Uterus (tissue), 4 donors: Measurements from ENCODE around the gene PTPRN2. TPM values are rescaled to one million over a fixed set of nuclear protein-coding genes. Genes with fewer than 3 reads are reported as not detected.

Source experiments
- DNase-seq, 2 donors: peaks; one replicate each; pipeline ENCODE4 v3.0.0-alpha.2; 2019 to 2020
- H3K27ac ChIP-seq, 2 donors: fragments of 200-600 bp; sonication (generic); 1 replicate in 1 of 2; 2 replicates in 1 of 2; pipeline ENCODE4 v1.5.1; 2016 to 2018
- H3K27me3 ChIP-seq, 2 donors: fragments of 200-600 bp; sonication (generic); one replicate each; pipeline ENCODE4 v1.5.1; 2018 to 2019; ENCODE audit warnings: control low read depth in 1 of 2
- H3K36me3 ChIP-seq, 2 donors: fragments of 200-600 bp; sonication (generic); one replicate each; pipeline ENCODE4 v1.5.1; 2019; ENCODE audit warnings: control low read depth in 1 of 2
- H3K4me1 ChIP-seq, 2 donors: fragments of 200-600 bp; sonication (generic); one replicate each; pipeline ENCODE4 v1.5.1; 2018 to 2019; ENCODE audit warnings: control low read depth in 1 of 2
- H3K4me3 ChIP-seq, 2 donors: fragments of 200-600 bp; sonication (generic); 1 replicate in 1 of 2; 2 replicates in 1 of 2; pipeline ENCODE4 v1.5.1; 2018 to 2019; ENCODE audit warnings: mild to moderate bottlenecking in 1 of 2
- H3K9me3 ChIP-seq, 2 donors: fragments of 200-600 bp; sonication (generic); one replicate each; pipeline ENCODE4 v1.5.1; 2019; ENCODE audit warnings: control low read depth in 1 of 2
- POLR2A ChIP-seq, 2 donors: fragments of 450-650 bp; IDR thresholded peaks; one replicate each; pipeline ENCODE4 v1.6.1; 2016; ENCODE audit warnings: antibody characterized with exemption in 2 of 2, mild to moderate bottlenecking in 1 of 2, moderate library complexity in 1 of 2
- intact Hi-C: fragments of 100-400 bp; cut with DNase I; formaldehyde crosslinking; loops from one replicate; pipeline ENCODE4 v1.15.1; 2023; ENCODE audit warnings: low total_unique reads
- total RNA-seq, 4 donors: library from RNA; depleted of rRNA in 3 of 4; stranded (reverse); fragments of >200 nt in 3 of 4; gene quantifications; one replicate each; pipeline versions ENCODE4 v1.1.0 to v1.2.4, GENCODE V29; 2014 to 2023
- TF ChIP-seq, protein P1 (sequence below), 4 experiments: fragments of 200-600 bp in 2 of 4; fragments of 450-650 bp in 2 of 4; sonication (generic) in 2 of 4; IDR thresholded peaks; one replicate each; pipeline ENCODE4 v1.5.1; 2016 to 2019; ENCODE audit warnings: antibody characterized with exemption in 4 of 4, mild to moderate bottlenecking in 2 of 4, moderate library complexity in 1 of 4
- donor health status: DM: yes; HTN: yes; CAD: no.

The PTPRN2 gene
- total RNA-seq, 4 donors from 2014 or later = 1.2 to 5.2 (median 2.3) TPM

DNA sequence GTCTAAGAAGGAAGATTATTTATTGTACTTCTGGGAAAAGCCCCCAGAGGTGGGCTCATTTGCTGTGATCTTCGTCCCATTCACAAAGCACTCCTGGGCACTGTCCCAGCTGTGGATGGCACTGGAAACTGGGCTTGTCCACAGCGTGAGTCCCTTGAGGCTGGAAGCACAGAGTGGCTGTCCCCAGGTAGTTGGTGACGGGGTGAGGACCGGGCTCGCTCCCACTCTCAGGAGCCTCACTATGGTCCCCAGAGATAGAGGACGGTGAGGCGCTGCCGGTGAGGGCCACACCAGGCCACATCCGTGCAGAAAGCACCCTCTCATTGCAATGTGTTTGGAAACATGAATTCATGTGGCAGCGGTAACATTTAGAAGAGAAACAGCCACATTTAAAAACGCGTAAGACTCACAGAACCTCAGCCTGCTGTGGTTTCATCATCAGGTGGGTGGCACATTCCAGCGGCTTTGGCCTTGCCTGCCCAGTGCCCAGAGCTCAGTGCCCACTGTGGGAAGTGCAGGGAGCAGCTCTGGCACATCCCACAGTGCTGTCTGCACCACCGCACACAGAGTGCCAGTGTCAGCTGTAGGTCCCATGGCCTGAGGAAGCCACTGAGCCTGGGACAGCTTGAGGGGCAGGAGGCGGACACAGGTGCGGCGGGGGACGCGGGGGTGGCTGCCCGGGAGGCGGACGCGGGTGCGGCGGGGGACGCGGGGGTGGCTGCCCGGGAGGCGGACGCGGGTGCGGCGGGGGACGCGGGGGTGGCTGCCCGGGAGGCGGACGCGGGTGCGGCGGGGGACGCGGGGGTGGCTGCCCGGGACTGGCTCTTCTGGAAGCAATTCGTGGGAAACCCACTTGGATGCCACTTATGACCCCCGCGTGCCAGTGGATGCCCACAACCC lies 801.0 kb downstream of the PTPRN2 start:
- TF ChIP-seq, protein P1, sequence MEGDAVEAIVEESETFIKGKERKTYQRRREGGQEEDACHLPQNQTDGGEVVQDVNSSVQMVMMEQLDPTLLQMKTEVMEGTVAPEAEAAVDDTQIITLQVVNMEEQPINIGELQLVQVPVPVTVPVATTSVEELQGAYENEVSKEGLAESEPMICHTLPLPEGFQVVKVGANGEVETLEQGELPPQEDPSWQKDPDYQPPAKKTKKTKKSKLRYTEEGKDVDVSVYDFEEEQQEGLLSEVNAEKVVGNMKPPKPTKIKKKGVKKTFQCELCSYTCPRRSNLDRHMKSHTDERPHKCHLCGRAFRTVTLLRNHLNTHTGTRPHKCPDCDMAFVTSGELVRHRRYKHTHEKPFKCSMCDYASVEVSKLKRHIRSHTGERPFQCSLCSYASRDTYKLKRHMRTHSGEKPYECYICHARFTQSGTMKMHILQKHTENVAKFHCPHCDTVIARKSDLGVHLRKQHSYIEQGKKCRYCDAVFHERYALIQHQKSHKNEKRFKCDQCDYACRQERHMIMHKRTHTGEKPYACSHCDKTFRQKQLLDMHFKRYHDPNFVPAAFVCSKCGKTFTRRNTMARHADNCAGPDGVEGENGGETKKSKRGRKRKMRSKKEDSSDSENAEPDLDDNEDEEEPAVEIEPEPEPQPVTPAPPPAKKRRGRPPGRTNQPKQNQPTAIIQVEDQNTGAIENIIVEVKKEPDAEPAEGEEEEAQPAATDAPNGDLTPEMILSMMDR (IDR thresholded peaks at IDR 0.05) = no peak
- TF ChIP-seq POLR2A (IDR thresholded peaks at IDR 0.05) = no peak
- intact Hi-C loops = no loop called here
- H3K27ac ChIP-seq = no peak overlapping the region
- H3K27me3 ChIP-seq = no peaks in the 10 kb centered on the region
- H3K4me1 ChIP-seq = no peaks in the 10 kb centered on the region
- DNase-seq = no peak
- H3K9me3 ChIP-seq = no peaks in the 10 kb centered on the region
- no peak overlapping the region for H3K4me3 ChIP-seq
- H3K36me3 ChIP-seq = no peaks in the 10 kb centered on the region

DNA sequence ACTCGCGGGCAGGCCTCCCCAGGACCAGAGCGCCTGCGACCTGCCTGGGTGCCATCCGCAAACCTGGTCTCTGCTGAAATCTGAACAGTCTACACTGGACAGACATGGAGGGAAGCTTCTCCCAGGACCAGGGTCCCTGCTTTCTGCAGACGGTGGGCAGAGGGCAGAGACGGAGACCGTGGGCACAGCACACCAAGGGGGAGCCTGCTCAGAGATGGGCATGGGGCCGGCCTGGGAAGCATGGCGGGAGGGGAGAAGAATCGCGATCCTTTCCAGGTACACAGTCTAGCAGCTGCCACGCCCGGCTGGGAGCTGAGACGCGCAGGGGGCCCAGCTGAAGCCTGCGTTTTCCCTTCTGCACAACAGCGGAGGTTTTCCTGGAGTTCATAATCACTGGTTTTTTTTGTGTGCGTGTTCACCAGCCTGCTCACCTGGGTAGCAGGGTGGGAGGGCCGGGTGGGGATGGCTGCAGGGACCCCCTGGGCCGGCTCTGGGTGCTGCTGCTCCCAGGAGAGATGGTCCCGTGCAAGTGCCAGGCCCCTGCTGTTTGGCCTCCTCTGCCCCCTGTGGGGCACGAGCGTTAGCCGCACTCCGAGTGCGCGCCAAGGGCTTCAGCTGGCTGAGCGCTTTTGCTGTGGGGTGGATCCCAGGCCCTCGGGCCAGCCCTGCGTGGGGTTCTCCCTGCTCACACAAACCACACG lies 802.0 kb downstream of the PTPRN2 start:
- DNase-seq = no peak

DNA sequence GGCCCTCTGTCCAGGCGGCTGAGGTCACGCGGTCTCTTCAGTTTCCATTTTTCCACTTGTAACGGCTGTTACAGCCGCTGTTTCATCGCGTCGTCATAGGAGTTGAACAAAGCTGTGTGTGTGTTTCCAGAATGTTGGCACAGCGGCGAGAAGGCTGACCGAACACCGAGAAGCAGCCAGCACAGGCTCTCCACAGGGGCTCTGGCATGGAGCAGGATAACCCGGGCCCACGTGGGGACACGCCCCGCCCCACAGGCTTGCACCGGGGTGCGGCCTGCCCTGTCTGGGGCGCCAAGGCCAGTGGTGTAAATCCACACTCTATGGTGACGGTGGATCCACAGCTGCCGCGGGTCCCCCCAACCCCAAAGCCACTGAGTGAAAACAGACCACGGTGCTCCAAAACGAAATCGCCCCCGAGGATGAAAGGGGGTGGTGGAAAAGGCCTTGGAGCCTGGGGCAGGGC lies 802.6 kb downstream of the PTPRN2 start:
- H3K4me1 ChIP-seq = no peaks in the 10 kb centered on the region
- intact Hi-C loops = no loop called here
- H3K9me3 ChIP-seq = no peaks in the 10 kb centered on the region
- no peak for DNase-seq
- TF ChIP-seq, protein P1 (IDR thresholded peaks at IDR 0.05) = no peak
- TF ChIP-seq POLR2A (IDR thresholded peaks at IDR 0.05) = no peak
- no peak overlapping the region for H3K27ac ChIP-seq
- no peak overlapping the region for H3K4me3 ChIP-seq
- H3K27me3 ChIP-seq = no peaks in the 10 kb centered on the region
- no peaks in the 10 kb centered on the region for H3K36me3 ChIP-seq

More for the DNA sequence above, 802.0 kb downstream of the PTPRN2 start:
- H3K36me3 ChIP-seq = no peaks in the 10 kb centered on the region
- intact Hi-C loops = no loop called here
- H3K9me3 ChIP-seq = no peaks in the 10 kb centered on the region
- H3K4me3 ChIP-seq = no peak overlapping the region
- no peak overlapping the region for H3K27ac ChIP-seq
- no peaks in the 10 kb centered on the region for H3K4me1 ChIP-seq
- TF ChIP-seq, protein P1 (IDR thresholded peaks at IDR 0.05) = no peak
- TF ChIP-seq POLR2A (IDR thresholded peaks at IDR 0.05) = no peak
- H3K27me3 ChIP-seq = no peaks in the 10 kb centered on the region

DNA sequence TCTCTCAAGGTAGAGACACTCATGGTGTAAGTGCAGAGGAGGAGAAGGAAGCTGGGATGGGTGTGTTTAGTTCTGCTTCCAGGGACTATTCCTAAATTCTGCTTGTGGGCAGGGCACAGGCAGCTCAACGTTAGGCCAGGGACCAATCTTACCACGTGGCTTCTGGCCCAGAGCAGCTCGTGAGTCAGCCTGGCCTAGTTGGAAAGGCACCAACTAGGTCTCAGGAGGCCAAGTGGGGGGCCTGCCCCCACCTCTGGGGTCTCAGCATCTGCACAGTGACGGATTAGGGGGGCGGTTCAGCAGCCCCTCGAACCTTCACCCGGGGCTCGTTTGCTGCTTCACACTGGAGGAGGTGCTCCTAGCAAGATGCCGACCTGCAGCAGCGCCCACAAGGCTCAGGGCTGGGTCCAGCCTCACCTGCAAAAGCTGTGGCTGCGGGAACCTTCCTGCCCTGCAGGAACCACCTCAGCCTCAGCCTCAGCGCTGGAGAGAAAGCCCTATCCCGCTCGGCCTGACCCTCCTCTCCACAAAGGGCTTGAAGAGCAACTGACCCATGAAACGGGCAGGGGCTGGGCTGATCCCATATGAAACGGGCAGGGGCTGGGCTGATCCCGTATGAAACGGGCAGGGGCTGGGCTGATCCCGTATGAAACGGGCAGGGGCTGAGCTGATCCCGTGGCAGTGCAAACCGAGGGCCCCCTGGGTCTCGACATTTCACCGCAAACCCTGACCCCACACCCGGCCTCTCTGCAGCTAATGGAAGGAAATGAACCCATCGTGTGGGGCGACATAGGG lies 803.4 kb downstream of the PTPRN2 start:
- H3K9me3 ChIP-seq = no peaks in the 10 kb centered on the region
- no peaks in the 10 kb centered on the region for H3K4me1 ChIP-seq
- no peak overlapping the region for H3K4me3 ChIP-seq
- no peak for DNase-seq
- no peaks in the 10 kb centered on the region for H3K27me3 ChIP-seq
- H3K27ac ChIP-seq = no peak overlapping the region
- intact Hi-C loops = no loop called here
- H3K36me3 ChIP-seq = no peaks in the 10 kb centered on the region
- TF ChIP-seq, protein P1 (IDR thresholded peaks at IDR 0.05) = no peak
- TF ChIP-seq POLR2A (IDR thresholded peaks at IDR 0.05) = no peak
